ENCODE data around the gene CCM2L. TPM values are rescaled to one million over a fixed set of nuclear protein-coding genes. Genes with fewer than 3 reads are reported as not detected.
A peak's percentile ranks its signal among the peaks of the same experiment; 100 is the strongest.

CCM2L gene
- total and polyA plus RNA-seq, 9 of the 15 experiments (the other 6 are each of a cell fraction or from before 2014, with no cell fraction given), result 0.04 TPM; not detected in 8

GRCh38 chr20:31968291-31969126 lies 41.7 kb upstream of the CCM2L start (continued):
- TF ChIP-seq CUX1 (CRISPR knock-in tag; IDR thresholded peaks at IDR 0.05) (0 out of 2 replicates have a peak, but pooled peaks have one; percentile 30), FIP1L1 (IDR thresholded peaks at IDR 0.05; ENCODE audit: low read depth, low read length, poor library complexity, severe bottlenecking) (peak; percentile 81), XRCC5 (IDR thresholded peaks at IDR 0.05; ENCODE audit: low read depth, low read length) (peak; percentile 92), CBFB (CRISPR knock-in tag; IDR thresholded peaks at IDR 0.05) (peak; percentile 98), NBN (IDR thresholded peaks at IDR 0.05; ENCODE audit: low read depth) (no peak), KAT7 (CRISPR knock-in tag; IDR thresholded peaks at IDR 0.05; ENCODE audit: borderline replicate concordance) (peak; percentile 100), HNRNPUL1 (IDR thresholded peaks at IDR 0.05; ENCODE audit: low read length) (no peak), ZNF316 (IDR thresholded peaks at IDR 0.05) (no peak), HMGN3 (IDR thresholded peaks at IDR 0.05; ENCODE audit: borderline replicate concordance, extremely low read depth, insufficient read length, low read depth, low read length) (no peak), ZFP36 (IDR thresholded peaks at IDR 0.05; ENCODE audit: low read depth, low read length, partially characterized antibody) (peak; percentile 77), ZNF143 (CRISPR knock-in tag; IDR thresholded peaks at IDR 0.05) (peak; percentile 71; the same call in 1 of the 2 replicates), KLF6 (CRISPR knock-in tag; IDR thresholded peaks at IDR 0.05; ENCODE audit: borderline replicate concordance) (peak; percentile 82; the same call in 1 of the 2 replicates), KLF13 (tag; IDR thresholded peaks at IDR 0.05; ENCODE audit: borderline replicate concordance, low read depth) (0 out of 2 replicates have a peak, but pooled peaks have one; percentile 49), ZMIZ1 (IDR thresholded peaks at IDR 0.05; ENCODE audit: low read depth in 2 of 2, low read length in 2 of 2) (0 out of 4 replicates have a peak, but pooled peaks of 1 of the 2 experiments have one; percentile 20)
- TF ChIP-seq, protein P1, sequence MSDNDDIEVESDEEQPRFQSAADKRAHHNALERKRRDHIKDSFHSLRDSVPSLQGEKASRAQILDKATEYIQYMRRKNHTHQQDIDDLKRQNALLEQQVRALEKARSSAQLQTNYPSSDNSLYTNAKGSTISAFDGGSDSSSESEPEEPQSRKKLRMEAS (CRISPR knock-in tag; IDR thresholded peaks at IDR 0.05), result peak; percentile 91
- TF ChIP-seq, protein P2, sequence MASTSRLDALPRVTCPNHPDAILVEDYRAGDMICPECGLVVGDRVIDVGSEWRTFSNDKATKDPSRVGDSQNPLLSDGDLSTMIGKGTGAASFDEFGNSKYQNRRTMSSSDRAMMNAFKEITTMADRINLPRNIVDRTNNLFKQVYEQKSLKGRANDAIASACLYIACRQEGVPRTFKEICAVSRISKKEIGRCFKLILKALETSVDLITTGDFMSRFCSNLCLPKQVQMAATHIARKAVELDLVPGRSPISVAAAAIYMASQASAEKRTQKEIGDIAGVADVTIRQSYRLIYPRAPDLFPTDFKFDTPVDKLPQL (IDR thresholded peaks at IDR 0.05; ENCODE audit: extremely low read depth, insufficient read length), result no peak

Measured in K562 (cell line).